Vagina (tissue), 2 donors: Measurements from ENCODE around the gene SPAG8. TPM values are rescaled to one million over a fixed set of nuclear protein-coding genes. Genes with fewer than 3 reads are reported as not detected.

ENCODE experiments used
- DNase-seq, 2 donors: peaks; one replicate each; pipeline ENCODE4 v3.0.0-alpha.2; 2017; ENCODE audit errors: extremely low spot score in 2 of 2
- H3K27ac ChIP-seq: fragments of 200-600 bp; sonication (generic); one replicate; pipeline ENCODE4 v1.5.1; 2019
- H3K27me3 ChIP-seq: fragments of 200-600 bp; sonication (generic); one replicate; pipeline ENCODE4 v1.5.1; 2019
- H3K36me3 ChIP-seq, 2 donors: fragments of 200-600 bp; sonication (generic); one replicate each; pipeline ENCODE4 v1.5.1; 2017 to 2019
- H3K4me1 ChIP-seq: fragments of 200-600 bp; sonication (generic); one replicate; pipeline ENCODE4 v1.5.1; 2019
- H3K4me3 ChIP-seq, 2 donors: fragments of 200-600 bp; sonication (generic); 1 replicate in 1 of 2; 2 replicates in 1 of 2; pipeline ENCODE4 v1.5.1; 2016 to 2019
- H3K9me3 ChIP-seq: fragments of 200-600 bp; sonication (generic); one replicate; pipeline ENCODE4 v1.5.1; 2019
- CTCF ChIP-seq, 3 experiments: fragments of 450-650 bp in 2 of 3; fragments of 200-600 bp in 1 of 3; sonication (generic) in 1 of 3; IDR thresholded peaks; one replicate each; pipeline ENCODE4 v1.5.1; 2017 to 2019; ENCODE audit warnings: antibody characterized with exemption in 3 of 3, mild to moderate bottlenecking in 2 of 3, moderate library complexity in 2 of 3
- POLR2A ChIP-seq, 2 donors: fragments of 450-650 bp; IDR thresholded peaks; one replicate each; pipeline ENCODE4 v1.6.1; 2017; ENCODE audit warnings: antibody characterized with exemption in 2 of 2, mild to moderate bottlenecking in 2 of 2, moderate library complexity in 2 of 2
- POLR2AphosphoS5 ChIP-seq, 2 donors: sonication (generic); formaldehyde crosslinking; IDR thresholded peaks; one replicate each; pipeline ENCODE4 v1.9.0; 2017; ENCODE audit warnings: antibody characterized with exemption in 2 of 2, mild to moderate bottlenecking in 2 of 2, low read depth in 1 of 2; ENCODE audit not compliant: insufficient read depth in 1 of 2
- intact Hi-C: fragments of 100-400 bp; cut with DNase I; formaldehyde crosslinking; loops from one replicate; pipeline ENCODE4 v1.15.1; 2023
- small RNA-seq: library from RNA; depleted of rRNA; stranded (forward); fragments of <200 nt; gene quantifications from one replicate; pipeline ENCODE3, GENCODE V24; 2016
- total RNA-seq: library from RNA; depleted of rRNA; stranded (reverse); fragments of >200 nt; gene quantifications from one replicate; pipeline ENCODE4 v1.2.3, GENCODE V29; 2016

The SPAG8 gene
- total RNA-seq, 1 donor from 2014 or later: not detected

- Histone ChIP-seq H3K27ac (no peak overlapping the region), H3K9me3 (no peaks in the 10 kb centered on the region), H3K4me1 (peaks cover 23% of the 10 kb centered on the region), H3K4me3 (no peak overlapping the region), H3K27me3 (no peaks in the 10 kb centered on the region), H3K36me3 (no peaks in the 10 kb centered on the region)
- DNase-seq: no peak
- no peak for TF ChIP-seq CTCF (IDR thresholded peaks at IDR 0.05)
- no peak for TF ChIP-seq POLR2AphosphoS5 (IDR thresholded peaks at IDR 0.05; ENCODE audit: insufficient read depth in 1 of 2, low read depth in 1 of 2)
- no peak for TF ChIP-seq POLR2A (IDR thresholded peaks at IDR 0.05)
- intact Hi-C loops: loop anchor here (10.0 kb wide), 1 partner anchor 1435 kb away; no protein-coding TSS in a partner anchor
Measured at GRCh38 chr9:35759795-35760194, 52.3 kb downstream of the SPAG8 start.

Small RNAs within 50 kb of the gene (small RNA-seq; reads per million reads assigned to genes)
- not detected for gene HINT2

Other genes starting within 250 kb of the SPAG8 start
- 29.7 TPM for gene TESK1, start 207.0 kb downstream of the SPAG8 start, total RNA-seq
- 5.6 TPM for gene CD72, start 193.8 kb downstream of the SPAG8 start, total RNA-seq
- 2.5 TPM for gene SIT1, start 161.3 kb downstream of the SPAG8 start, total RNA-seq
- gene RMRP, start 154.2 kb downstream of the SPAG8 start, total RNA-seq: 8,462 TPM
- 17.2 TPM for gene CCDC107, start 154.0 kb downstream of the SPAG8 start, total RNA-seq
- gene ARHGEF39, start 147.1 kb downstream of the SPAG8 start, total RNA-seq: 1.2 TPM
- gene CA9, start 138.3 kb downstream of the SPAG8 start, total RNA-seq: 0.98 TPM
- gene TPM2, start 122.3 kb downstream of the SPAG8 start, total RNA-seq: 460 TPM
- 268 TPM for gene TLN1, start 80.1 kb downstream of the SPAG8 start, total RNA-seq
- gene CREB3, start 79.6 kb downstream of the SPAG8 start, total RNA-seq: 35.1 TPM
- 77.3 TPM for gene GBA2, start 63.0 kb downstream of the SPAG8 start, total RNA-seq
- gene RGP1, start 63.0 kb downstream of the SPAG8 start, total RNA-seq: 16.2 TPM
- not detected for gene MSMP, start 58.0 kb downstream of the SPAG8 start, total RNA-seq
- gene NPR2, start 20.7 kb downstream of the SPAG8 start, total RNA-seq: 17.2 TPM
- 24.1 TPM for gene HINT2, start 2.8 kb upstream of the SPAG8 start, total RNA-seq
- gene FAM221B, start 16.5 kb upstream of the SPAG8 start, total RNA-seq: not detected
- 11.3 TPM for gene TMEM8B, start 17.0 kb upstream of the SPAG8 start, total RNA-seq
- not detected for gene OR13J1, start 58.1 kb upstream of the SPAG8 start, total RNA-seq
- gene HRCT1, start 93.9 kb upstream of the SPAG8 start, total RNA-seq: 5.4 TPM
- 0.49 TPM for gene SPAAR, start 97.2 kb upstream of the SPAG8 start, total RNA-seq
- gene OR2S2, start 145.9 kb upstream of the SPAG8 start, total RNA-seq: not detected
- gene RECK, start 224.7 kb upstream of the SPAG8 start, total RNA-seq: 15.5 TPM